Ascending aorta (tissue), 2 donors: ENCODE measurements around the gene RAB32. TPM values are rescaled to one million over a fixed set of nuclear protein-coding genes. Genes with fewer than 3 reads are reported as not detected.
A peak's percentile ranks its signal among the peaks of the same experiment; 100 is the strongest.

Experiments used
- DNase-seq, 2 donors: peaks; one replicate each; pipeline ENCODE4 v3.0.0-alpha.2; 2019; ENCODE audit warnings: low spot score in 2 of 2
- H3K27ac ChIP-seq, 2 donors: fragments of 200-600 bp; sonication (generic); one replicate each; pipeline ENCODE4 v1.5.1; 2016 to 2017; ENCODE audit warnings: mild to moderate bottlenecking in 1 of 2
- H3K27me3 ChIP-seq: fragments of 200-600 bp; sonication (generic); one replicate; pipeline ENCODE4 v1.5.1; 2017
- H3K36me3 ChIP-seq, 2 donors: fragments of 200-600 bp; sonication (generic); one replicate each; pipeline ENCODE4 v1.5.1; 2016
- H3K4me1 ChIP-seq, 2 donors: fragments of 200-600 bp; sonication (generic); one replicate each; pipeline ENCODE4 v1.5.1; 2016 to 2017; ENCODE audit warnings: mild to moderate bottlenecking in 1 of 2
- H3K4me3 ChIP-seq, 2 donors: fragments of 200-600 bp; sonication (generic); one replicate each; pipeline ENCODE4 v1.5.1; 2016 to 2017; ENCODE audit warnings: mild to moderate bottlenecking in 1 of 2
- H3K9me3 ChIP-seq, 2 donors: fragments of 200-600 bp; sonication (generic); one replicate each; pipeline ENCODE4 v1.5.1; 2016
- intact Hi-C: fragments of 100-400 bp; cut with DNase I; formaldehyde crosslinking; loops from one replicate; pipeline ENCODE4 v1.15.1; 2023
- total RNA-seq: library from RNA; depleted of rRNA; stranded (reverse); fragments of >200 nt; gene quantifications from one replicate; pipeline ENCODE4 v1.1.0, GENCODE V29; 2016
- TF ChIP-seq, protein P1 (sequence below), 3 experiments: fragments of 200-600 bp in 2 of 3; fragments of 450-650 bp in 1 of 3; sonication (generic) in 2 of 3; IDR thresholded peaks; one replicate each; pipeline ENCODE4 v1.5.1; 2016 to 2019; ENCODE audit warnings: antibody characterized with exemption in 3 of 3, mild to moderate bottlenecking in 1 of 3, moderate library complexity in 1 of 3

The RAB32 gene
- total RNA-seq, 1 donor from 2014 or later: 89.2 TPM

GRCh38 chr6:146532702-146533101 is 10.9 kb upstream of the RAB32 start:
- intact Hi-C loops: no loop called here
- TF ChIP-seq, protein P1, sequence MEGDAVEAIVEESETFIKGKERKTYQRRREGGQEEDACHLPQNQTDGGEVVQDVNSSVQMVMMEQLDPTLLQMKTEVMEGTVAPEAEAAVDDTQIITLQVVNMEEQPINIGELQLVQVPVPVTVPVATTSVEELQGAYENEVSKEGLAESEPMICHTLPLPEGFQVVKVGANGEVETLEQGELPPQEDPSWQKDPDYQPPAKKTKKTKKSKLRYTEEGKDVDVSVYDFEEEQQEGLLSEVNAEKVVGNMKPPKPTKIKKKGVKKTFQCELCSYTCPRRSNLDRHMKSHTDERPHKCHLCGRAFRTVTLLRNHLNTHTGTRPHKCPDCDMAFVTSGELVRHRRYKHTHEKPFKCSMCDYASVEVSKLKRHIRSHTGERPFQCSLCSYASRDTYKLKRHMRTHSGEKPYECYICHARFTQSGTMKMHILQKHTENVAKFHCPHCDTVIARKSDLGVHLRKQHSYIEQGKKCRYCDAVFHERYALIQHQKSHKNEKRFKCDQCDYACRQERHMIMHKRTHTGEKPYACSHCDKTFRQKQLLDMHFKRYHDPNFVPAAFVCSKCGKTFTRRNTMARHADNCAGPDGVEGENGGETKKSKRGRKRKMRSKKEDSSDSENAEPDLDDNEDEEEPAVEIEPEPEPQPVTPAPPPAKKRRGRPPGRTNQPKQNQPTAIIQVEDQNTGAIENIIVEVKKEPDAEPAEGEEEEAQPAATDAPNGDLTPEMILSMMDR (IDR thresholded peaks at IDR 0.05): no peak
- no peak overlapping the region for H3K27ac ChIP-seq
- H3K27me3 ChIP-seq: no peaks in the 10 kb centered on the region
- H3K4me1 ChIP-seq: no peaks in the 10 kb centered on the region
- no peak for DNase-seq
- H3K4me3 ChIP-seq: no peak overlapping the region
- no peaks in the 10 kb centered on the region for H3K36me3 ChIP-seq
- H3K9me3 ChIP-seq: peaks cover 0 to 3% of the 10 kb centered on the region in 2 donors

GRCh38 chr6:146542881-146543210 is 787 bp upstream of the RAB32 start:
- Histone ChIP-seq H3K27me3 (no peaks in the 10 kb centered on the region), H3K4me1 (peaks cover 4 to 22% of the 10 kb centered on the region in 2 donors), H3K4me3 (peak overlapping the region; percentile 91 to 94), H3K36me3 (no peaks in the 10 kb centered on the region), H3K9me3 (no peaks in the 10 kb centered on the region), H3K27ac (peak overlapping the region; percentile 97 to 99)
- intact Hi-C loops: loop anchor here (2.0 to 10.0 kb wide), 3 partner anchors 581 to 1952 kb away; partner anchors contain the start of genes EPM2A and SHPRH
- TF ChIP-seq, protein P1 (IDR thresholded peaks at IDR 0.05): no peak
- no peak for DNase-seq

DNA sequence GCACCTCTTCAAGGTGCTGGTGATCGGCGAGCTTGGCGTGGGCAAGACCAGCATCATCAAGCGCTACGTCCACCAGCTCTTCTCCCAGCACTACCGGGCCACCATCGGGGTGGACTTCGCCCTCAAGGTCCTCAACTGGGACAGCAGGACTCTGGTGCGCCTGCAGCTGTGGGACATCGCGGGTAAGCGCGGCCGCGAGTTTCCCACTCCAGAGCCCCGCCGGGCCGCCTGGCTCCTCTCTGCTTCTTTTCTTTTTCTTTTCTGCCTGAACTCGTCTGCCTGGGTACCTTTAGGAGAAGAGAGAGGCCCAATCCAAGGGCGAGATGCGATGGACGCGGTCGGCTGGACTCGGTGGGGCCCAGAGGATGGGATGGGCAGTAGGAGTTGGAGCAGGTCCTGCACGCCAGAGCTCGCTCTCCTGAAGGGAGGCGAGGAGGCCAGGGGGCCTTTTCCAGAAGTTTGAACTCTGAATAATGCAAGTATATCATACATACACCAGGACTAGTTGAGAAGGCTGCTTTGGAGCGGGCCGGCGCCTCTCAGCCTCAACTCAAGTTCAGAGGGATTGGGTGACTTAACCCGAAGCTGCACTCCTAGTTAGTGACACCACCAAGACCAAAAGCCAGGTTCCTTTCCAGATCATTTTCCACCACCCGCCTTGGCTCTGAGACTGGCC is 445 bp downstream of the RAB32 start:
- TF ChIP-seq, protein P1 (IDR thresholded peaks at IDR 0.05): no peak
- H3K36me3 ChIP-seq: no peaks in the 10 kb centered on the region
- peak; percentile 12 to 73 for DNase-seq
- H3K4me3 ChIP-seq: peak overlapping the region; percentile 91 to 94
- no peaks in the 10 kb centered on the region for H3K27me3 ChIP-seq
- no peaks in the 10 kb centered on the region for H3K9me3 ChIP-seq
- intact Hi-C loops: loop anchor here (2.0 to 10.0 kb wide), 3 partner anchors 582 to 1951 kb away; partner anchors contain the start of genes EPM2A and SHPRH
- H3K4me1 ChIP-seq: peaks cover 4 to 31% of the 10 kb centered on the region in 2 donors
- H3K27ac ChIP-seq: peak overlapping the region; percentile 97 to 98

- H3K4me3 ChIP-seq: peak overlapping the region; percentile 91 to 94
- H3K27ac ChIP-seq: peak overlapping the region; percentile 97 to 98
- H3K27me3 ChIP-seq: no peaks in the 10 kb centered on the region
- peaks cover 0 to 5% of the 10 kb centered on the region in 2 donors for H3K36me3 ChIP-seq
- TF ChIP-seq, protein P1 (IDR thresholded peaks at IDR 0.05): no peak
- intact Hi-C loops: loop anchor here (5.0 to 10.0 kb wide), 3 partner anchors 582 to 1950 kb away; partner anchors contain the start of genes FBXO30 and SHPRH
- peak in 1 of 2 donors; percentile 62 for DNase-seq
- no peaks in the 10 kb centered on the region for H3K9me3 ChIP-seq
- peaks cover 4 to 31% of the 10 kb centered on the region in 2 donors for H3K4me1 ChIP-seq
Observed at GRCh38 chr6:146544616-146545182, 1.1 kb downstream of the RAB32 start.

DNA sequence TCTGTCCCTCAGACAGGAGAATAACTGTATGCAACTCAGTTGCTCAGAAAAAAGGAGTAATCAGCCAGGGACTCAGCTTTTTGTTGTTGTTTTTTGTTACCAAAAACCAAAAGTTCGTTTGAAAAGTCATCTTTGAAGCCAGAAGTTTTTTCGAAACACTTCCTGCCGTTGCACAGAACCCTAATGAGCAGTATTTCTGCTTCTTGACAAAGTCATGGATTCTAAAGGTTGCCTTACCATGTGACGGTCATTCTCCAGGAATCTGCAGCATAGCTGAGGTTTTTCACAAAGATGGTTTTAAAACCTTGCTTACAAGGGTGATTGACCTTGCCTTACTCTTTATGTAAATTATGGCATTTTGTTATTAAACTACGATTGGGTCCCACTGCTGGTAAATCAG is 1.9 kb downstream of the RAB32 start:
- peaks cover 4 to 31% of the 10 kb centered on the region in 2 donors for H3K4me1 ChIP-seq

More for the DNA sequence above, 1.9 kb downstream of the RAB32 start:
- Histone ChIP-seq H3K9me3 (no peaks in the 10 kb centered on the region), H3K36me3 (peaks cover 4 to 14% of the 10 kb centered on the region in 2 donors), H3K4me3 (peak overlapping the region; percentile 91 to 94), H3K27ac (peak overlapping the region; percentile 97 to 98), H3K27me3 (no peaks in the 10 kb centered on the region)
- TF ChIP-seq, protein P1 (IDR thresholded peaks at IDR 0.05): no peak
- intact Hi-C loops: loop anchor here (5.0 to 10.0 kb wide), 2 partner anchors 733 to 1949 kb away; partner anchors contain the start of gene FBXO30
- DNase-seq: no peak
